Middle frontal gyrus (tissue), 1 donor: Measurements from ENCODE around the gene MDGA2.

Experiments used
- DNase-seq: peaks from one replicate; pipeline ENCODE4 v3.0.0-alpha.2; 2015; ENCODE audit warnings: low spot score; ENCODE audit errors: extremely low spot score

The MDGA2 gene

GRCh38 chr14:47153746-47154145 lies 521.7 kb downstream of the MDGA2 start:
- no peak for DNase-seq

GRCh38 chr14:47150267-47150666 lies 525.1 kb downstream of the MDGA2 start:
- DNase-seq = no peak

- no peak for DNase-seq
These were observed 526.1 kb downstream of the MDGA2 start for GRCh38 chr14:47149326-47149725.

- DNase-seq = no peak
These were observed 526.7 kb downstream of the MDGA2 start for GRCh38 chr14:47148686-47149085.

GRCh38 chr14:47120645-47121044 lies 554.8 kb downstream of the MDGA2 start:
- DNase-seq = no peak

- DNase-seq = no peak
These were observed 571.6 kb downstream of the MDGA2 start for GRCh38 chr14:47103771-47104170.

GRCh38 chr14:47102472-47102871 lies 572.9 kb downstream of the MDGA2 start:
- DNase-seq = no peak

- no peak for DNase-seq
These were observed 589.7 kb downstream of the MDGA2 start for GRCh38 chr14:47085678-47086077.

GRCh38 chr14:47065326-47065725 lies 610.1 kb downstream of the MDGA2 start:
- no peak for DNase-seq

- DNase-seq = no peak
These were observed 615.4 kb downstream of the MDGA2 start for GRCh38 chr14:47060050-47060449.

GRCh38 chr14:47057364-47057763 lies 618.0 kb downstream of the MDGA2 start:
- DNase-seq = no peak

- peak; percentile 12 for DNase-seq
These were observed 630.6 kb downstream of the MDGA2 start for GRCh38 chr14:47044841-47045240.

- no peak for DNase-seq
These were observed 634.9 kb downstream of the MDGA2 start for GRCh38 chr14:47040550-47040949.

- DNase-seq = no peak
These were observed 636.1 kb downstream of the MDGA2 start for GRCh38 chr14:47039336-47039735.

- DNase-seq = no peak
These were observed 652.7 kb downstream of the MDGA2 start for GRCh38 chr14:47022721-47023120.

- no peak for DNase-seq
These were observed 654.9 kb downstream of the MDGA2 start for GRCh38 chr14:47020500-47020899.

- DNase-seq = no peak
These were observed 662.7 kb downstream of the MDGA2 start for GRCh38 chr14:47012533-47013280.

- DNase-seq = no peak
These were observed 665.8 kb downstream of the MDGA2 start for GRCh38 chr14:47009615-47010014.

GRCh38 chr14:47008732-47009131 lies 666.7 kb downstream of the MDGA2 start:
- DNase-seq = no peak

GRCh38 chr14:46999661-47000060 lies 675.7 kb downstream of the MDGA2 start:
- no peak for DNase-seq

- DNase-seq = no peak
These were observed 685.8 kb downstream of the MDGA2 start for GRCh38 chr14:46989566-46989965.

- no peak for DNase-seq
These were observed 687.1 kb downstream of the MDGA2 start for GRCh38 chr14:46988312-46988711.

GRCh38 chr14:46985529-46986380 lies 689.6 kb downstream of the MDGA2 start:
- no peak for DNase-seq
